AG04450 (cell line): ENCODE results near the gene CRYAB. TPM values are rescaled to one million over a fixed set of nuclear protein-coding genes. Genes with fewer than 3 reads are reported as not detected.

Source experiments
- CTCF ChIA-PET: fragments of 300-600, 350-600 bp; formaldehyde crosslinking; extraction: SDS; loops from one replicate; lab custom pipeline; 2022; ENCODE audit warnings: antibody characterized with exemption, inconsistent platforms; lab: Charles Lee
- POLR2A ChIA-PET: fragments of 350-600 bp; formaldehyde crosslinking; extraction: SDS; loops from one replicate; lab custom pipeline; 2021; ENCODE audit warnings: antibody characterized with exemption, inconsistent platforms; lab: Yijun Ruan, JAX
- DNase-seq: peaks from one replicate; pipeline ENCODE4 v3.0.0-alpha.2; 2011; ENCODE audit warnings: low read depth, low spot score
- H3K27ac ChIP-seq: one replicate; pipeline ENCODE4 v1.5.1; 2012; ENCODE audit warnings: low read depth, low read length, control low read depth
- H3K27me3 ChIP-seq: one replicate; pipeline ENCODE4 v1.6.0; 2012; ENCODE audit warnings: low read length; ENCODE audit not compliant: control insufficient read depth, insufficient read depth
- H3K4me3 ChIP-seq: 2 replicates; pipeline ENCODE4 v1.5.1; 2011; ENCODE audit warnings: mild to moderate bottlenecking, low read depth, low read length, control low read depth
- H3K9me3 ChIP-seq: 2 replicates; pipeline ENCODE4 v1.5.1; 2012; ENCODE audit warnings: low read length; ENCODE audit not compliant: control insufficient read depth, insufficient read depth
- polyA plus RNA-seq: library from polyadenylated mRNA; depleted of rRNA; stranded (reverse); fragments of >200 nt; gene quantifications from 2 replicates; pipeline ENCODE4 v1.2.3, GENCODE V29; 2011
- TF ChIP-seq, protein P1 (sequence below): IDR thresholded peaks from 2 replicates; pipeline ENCODE4 v1.5.1; 2011; ENCODE audit warnings: low read depth, low read length, control low read depth, inconsistent platforms

CRYAB gene
- polyA plus RNA-seq, 1 experiment, result 6.3 TPM

- no peaks in the 10 kb centered on the region; the same call in 1 of the 2 replicates for H3K9me3 ChIP-seq
- ChIA-PET POLR2A (interaction anchor here (1.2 kb wide), 1 partner anchor 13 kb away, joined by 5 read pairs; no protein-coding TSS in a partner anchor), CTCF (interaction anchor here (0.9 to 1.0 kb wide), 2 partner anchors 14 to 369 kb away, joined by 3 read pairs; no protein-coding TSS in a partner anchor)
- H3K4me3 ChIP-seq, result no peak overlapping the region
- TF ChIP-seq, protein P1, sequence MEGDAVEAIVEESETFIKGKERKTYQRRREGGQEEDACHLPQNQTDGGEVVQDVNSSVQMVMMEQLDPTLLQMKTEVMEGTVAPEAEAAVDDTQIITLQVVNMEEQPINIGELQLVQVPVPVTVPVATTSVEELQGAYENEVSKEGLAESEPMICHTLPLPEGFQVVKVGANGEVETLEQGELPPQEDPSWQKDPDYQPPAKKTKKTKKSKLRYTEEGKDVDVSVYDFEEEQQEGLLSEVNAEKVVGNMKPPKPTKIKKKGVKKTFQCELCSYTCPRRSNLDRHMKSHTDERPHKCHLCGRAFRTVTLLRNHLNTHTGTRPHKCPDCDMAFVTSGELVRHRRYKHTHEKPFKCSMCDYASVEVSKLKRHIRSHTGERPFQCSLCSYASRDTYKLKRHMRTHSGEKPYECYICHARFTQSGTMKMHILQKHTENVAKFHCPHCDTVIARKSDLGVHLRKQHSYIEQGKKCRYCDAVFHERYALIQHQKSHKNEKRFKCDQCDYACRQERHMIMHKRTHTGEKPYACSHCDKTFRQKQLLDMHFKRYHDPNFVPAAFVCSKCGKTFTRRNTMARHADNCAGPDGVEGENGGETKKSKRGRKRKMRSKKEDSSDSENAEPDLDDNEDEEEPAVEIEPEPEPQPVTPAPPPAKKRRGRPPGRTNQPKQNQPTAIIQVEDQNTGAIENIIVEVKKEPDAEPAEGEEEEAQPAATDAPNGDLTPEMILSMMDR, result no peak
- DNase-seq, result no peak
- H3K27me3 ChIP-seq, result peaks cover 3% of the 10 kb centered on the region
- no peak overlapping the region for H3K27ac ChIP-seq
Observed at GRCh38 chr11:111913031-111913861, 1.7 kb upstream of the CRYAB start.

DNA sequence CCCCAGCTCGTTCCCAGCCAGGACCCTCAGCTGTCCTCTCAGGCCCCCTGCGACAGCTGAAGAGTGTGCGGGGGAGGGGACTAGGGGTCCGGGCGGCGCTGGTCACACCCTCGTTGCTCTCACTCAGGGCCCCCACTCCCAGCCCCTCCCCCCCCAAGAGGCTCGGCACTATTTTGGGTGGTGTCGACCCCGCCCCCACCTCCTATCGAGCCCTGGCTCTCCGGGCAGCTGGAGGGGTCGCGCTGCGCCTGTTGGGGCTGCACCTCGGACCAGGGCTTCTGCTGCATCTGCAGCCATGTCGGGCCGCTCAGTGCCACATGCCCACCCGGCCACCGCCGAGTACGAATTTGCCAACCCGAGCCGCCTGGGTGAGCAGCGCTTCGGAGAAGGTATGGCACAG lies 965 bp upstream of the CRYAB start, which contains the start of gene HSPB2:
Gene HSPB2 (plus strand): TSS at position 200 of the 400 bp plus-strand sequence. CDS start 96 bp downstream, at position 296.
- Histone ChIP-seq H3K9me3 (no peaks in the 10 kb centered on the region; the same call in 1 of the 2 replicates), H3K4me3 (no peak within 1 kb of the TSS), H3K27ac (peak within 1 kb of the TSS; percentile 58), H3K27me3 (peaks cover 3% of the 10 kb centered on the region)
- ChIA-PET CTCF (no interaction called here), POLR2A (interaction anchor here (1.2 kb wide), 1 partner anchor 14 kb away, joined by 5 read pairs; no protein-coding TSS in a partner anchor)
- TF ChIP-seq, protein P1, result no peak
- DNase-seq, result no peak

GRCh38 chr11:111910676-111911562 lies 651 bp downstream of the CRYAB start:
- TF ChIP-seq, protein P1, result no peak
- peaks cover 3% of the 10 kb centered on the region for H3K27me3 ChIP-seq
- H3K9me3 ChIP-seq, result no peaks in the 10 kb centered on the region; the same call in 1 of the 2 replicates
- ChIA-PET POLR2A (no interaction called here), CTCF (interaction anchor here (1.2 kb wide), 1 partner anchor 40 kb away, joined by 4 read pairs; the partner anchor contains the start of gene ALG9)
- no peak overlapping the region for H3K4me3 ChIP-seq
- H3K27ac ChIP-seq, result no peak overlapping the region
- no peak for DNase-seq

GRCh38 chr11:111909378-111909777 lies 2.2 kb downstream of the CRYAB start:
- Histone ChIP-seq H3K9me3 (no peaks in the 10 kb centered on the region; the same call in 1 of the 2 replicates), H3K4me3 (no peak overlapping the region), H3K27me3 (peaks cover 3% of the 10 kb centered on the region), H3K27ac (no peak overlapping the region)
- ChIA-PET CTCF (interaction anchor here (0.7 kb wide), 1 partner anchor 18 kb away, joined by 4 read pairs; no protein-coding TSS in a partner anchor), POLR2A (no interaction called here)
- TF ChIP-seq, protein P1, result no peak
- no peak for DNase-seq
